Measurements from ENCODE around the gene VKORC1.

The VKORC1 gene

DNA sequence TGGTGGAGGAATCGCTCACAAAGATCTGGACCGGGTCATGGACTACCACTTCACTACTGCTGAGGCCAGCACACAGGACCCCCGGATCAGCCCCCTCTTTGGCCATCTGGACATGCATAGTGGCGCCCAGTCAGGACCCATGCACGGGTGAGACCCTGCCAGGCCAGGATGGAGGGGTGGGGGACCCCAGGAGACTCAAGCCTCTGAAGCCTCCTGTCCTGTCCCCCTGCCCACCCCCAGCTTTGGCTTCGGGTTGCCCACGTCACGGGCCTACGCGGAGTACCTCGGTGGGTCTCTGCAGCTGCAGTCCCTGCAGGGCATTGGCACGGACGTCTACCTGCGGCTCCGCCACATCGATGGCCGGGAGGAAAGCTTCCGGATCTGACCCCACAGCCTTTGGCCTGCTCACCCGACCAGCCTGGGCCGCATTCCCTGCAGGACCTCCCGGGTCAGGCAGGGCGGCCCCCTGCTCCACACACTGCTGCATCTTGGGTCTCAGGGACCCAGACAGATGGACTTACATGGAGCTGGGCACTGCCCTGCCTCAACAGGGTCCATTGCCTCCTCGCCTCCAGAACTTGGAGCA lies 17.4 kb upstream of the VKORC1 start:
- TF ChIP-seq, protein P1, sequence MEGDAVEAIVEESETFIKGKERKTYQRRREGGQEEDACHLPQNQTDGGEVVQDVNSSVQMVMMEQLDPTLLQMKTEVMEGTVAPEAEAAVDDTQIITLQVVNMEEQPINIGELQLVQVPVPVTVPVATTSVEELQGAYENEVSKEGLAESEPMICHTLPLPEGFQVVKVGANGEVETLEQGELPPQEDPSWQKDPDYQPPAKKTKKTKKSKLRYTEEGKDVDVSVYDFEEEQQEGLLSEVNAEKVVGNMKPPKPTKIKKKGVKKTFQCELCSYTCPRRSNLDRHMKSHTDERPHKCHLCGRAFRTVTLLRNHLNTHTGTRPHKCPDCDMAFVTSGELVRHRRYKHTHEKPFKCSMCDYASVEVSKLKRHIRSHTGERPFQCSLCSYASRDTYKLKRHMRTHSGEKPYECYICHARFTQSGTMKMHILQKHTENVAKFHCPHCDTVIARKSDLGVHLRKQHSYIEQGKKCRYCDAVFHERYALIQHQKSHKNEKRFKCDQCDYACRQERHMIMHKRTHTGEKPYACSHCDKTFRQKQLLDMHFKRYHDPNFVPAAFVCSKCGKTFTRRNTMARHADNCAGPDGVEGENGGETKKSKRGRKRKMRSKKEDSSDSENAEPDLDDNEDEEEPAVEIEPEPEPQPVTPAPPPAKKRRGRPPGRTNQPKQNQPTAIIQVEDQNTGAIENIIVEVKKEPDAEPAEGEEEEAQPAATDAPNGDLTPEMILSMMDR (IDR thresholded peaks at IDR 0.05; ENCODE audit: control extremely low read depth, extremely low read depth, low read depth, missing control alignments), result no peak
- ChIA-PET POLR2A (interaction anchor here (2.8 kb wide), 1 partner anchor 68 kb away, joined by 13 read pairs; the partner anchor contains the start of gene FUS), CTCF (interaction anchor here (0.8 to 2.5 kb wide), 6 partner anchors 11 to 127 kb away, joined by 3 to 10 read pairs (median 4); partner anchors contain the start of gene HSD3B7)
- DNase-seq (ENCODE audit: extremely low spot score), result no peak

GRCh38 chr16:31110106-31111034 lies 15.8 kb upstream of the VKORC1 start:
- TF ChIP-seq, protein P1 (IDR thresholded peaks at IDR 0.05; ENCODE audit: control extremely low read depth, extremely low read depth, low read depth, missing control alignments), result no peak
- CTCF ChIA-PET, result interaction anchor here (0.6 to 2.5 kb wide), 2 partner anchors 10 to 32 kb away, joined by 3 to 7 read pairs; no protein-coding TSS in a partner anchor
- no peak for DNase-seq (ENCODE audit: extremely low spot score)
- POLR2A ChIA-PET, result no interaction called here

- CTCF ChIA-PET, result interaction anchor here (0.6 to 2.5 kb wide), 2 partner anchors 9 to 33 kb away, joined by 3 to 7 read pairs; no protein-coding TSS in a partner anchor
These were observed 15.0 kb upstream of the VKORC1 start for GRCh38 chr16:31109622-31110021.

GRCh38 chr16:31108794-31109558 lies 14.4 kb upstream of the VKORC1 start:
- DNase-seq (ENCODE audit: extremely low spot score), result no peak
- TF ChIP-seq, protein P1 (IDR thresholded peaks at IDR 0.05; ENCODE audit: control extremely low read depth, extremely low read depth, low read depth, missing control alignments), result no peak
- ChIA-PET POLR2A (no interaction called here), CTCF (no interaction called here)

More at GRCh38 chr16:31109622-31110021, 15.0 kb upstream of the VKORC1 start:
- TF ChIP-seq, protein P1 (IDR thresholded peaks at IDR 0.05; ENCODE audit: control extremely low read depth, extremely low read depth, low read depth, missing control alignments), result no peak
- POLR2A ChIA-PET, result no interaction called here
- no peak for DNase-seq (ENCODE audit: extremely low spot score)

- peak; percentile 93 for DNase-seq (ENCODE audit: extremely low spot score)
- CTCF ChIA-PET, result interaction anchor here (0.6 to 1.7 kb wide), 2 partner anchors 13 to 62 kb away, joined by 3 to 4 read pairs; no protein-coding TSS in a partner anchor
- POLR2A ChIA-PET, result no interaction called here
- TF ChIP-seq, protein P1 (IDR thresholded peaks at IDR 0.05; ENCODE audit: control extremely low read depth, extremely low read depth, low read depth, missing control alignments), result no peak
These were observed 13.6 kb upstream of the VKORC1 start, which contains the start of gene BCKDK for GRCh38 chr16:31108035-31108793. Gene BCKDK (plus strand): TSS chr16:31108386. CDS start chr16:31109224, 838 bp downstream.
